Measurements from ENCODE around the gene ANXA1. TPM values are rescaled to one million over a fixed set of nuclear protein-coding genes. Genes with fewer than 3 reads are reported as not detected.
"Not testable (repeated sequence)": the region's sequence is repeated elsewhere in the genome, so short reads cannot be mapped to it uniquely, and the experiment has no call there.

ANXA1 gene
- total RNA-seq, 1 experiment from 2014 or later, result 192 TPM

- H3K9ac ChIP-seq (ENCODE audit: low read length); H3K9me2 ChIP-seq (replicated peaks; ENCODE audit: low read length); H3K4me2 ChIP-seq (ENCODE audit: low read length); BruUV-seq (replicated peaks); H3K79me2 ChIP-seq (ENCODE audit: low read length); H3F3A ChIP-seq (ENCODE audit: low read length, unreplicated experiment); H3K9me3 ChIP-seq (ENCODE audit: low read length); H3K27me3 ChIP-seq (ENCODE audit: low read length); H2AFZ ChIP-seq (ENCODE audit: low read length); H3K4me1 ChIP-seq (ENCODE audit: insufficient read depth, low read length); H3K27ac ChIP-seq (ENCODE audit: low read length); H4K20me1 ChIP-seq (ENCODE audit: low read length); H3K36me3 ChIP-seq (ENCODE audit: low read depth, low read length); H3K4me3 ChIP-seq (ENCODE audit: low read length): not testable (repeated sequence)
- intact Hi-C loops (cut with micrococcal nuclease), result loop anchor here (1.0 kb wide), 1 partner anchor 77 kb away; no protein-coding TSS in a partner anchor
- ChIA-PET CTCF (interaction anchor here (0.6 to 1.1 kb wide), 7 partner anchors 12 to 75 kb away, joined by 3 to 7 read pairs (median 3); no protein-coding TSS in a partner anchor), POLR2A (ENCODE audit: unreplicated experiment) (interaction anchor here (0.6 to 0.7 kb wide), 2 partner anchors 51 to 72 kb away, joined by 3 to 4 read pairs; no protein-coding TSS in a partner anchor)
- ATAC-seq (peak; percentile 61), DNase-seq (peak; percentile 69)
- TF ChIP-seq CTCF (conservative IDR thresholded peaks at IDR 0.05; ENCODE audit: low read depth, low read length), result peak; percentile 72
Measured at GRCh38 chr9:73107489-73108069, 44.1 kb upstream of the ANXA1 start.

- Histone ChIP-seq H3K4me1 (ENCODE audit: insufficient read depth, low read length) (peaks cover 21% of the 10 kb centered on the region), H3K9me2 (replicated peaks; ENCODE audit: low read length) (no peaks in the 10 kb centered on the region), H3K9ac (ENCODE audit: low read length) (no peak overlapping the region), H3K79me2 (ENCODE audit: low read length) (no peaks in the 10 kb centered on the region), H3K36me3 (ENCODE audit: low read depth, low read length) (no peaks in the 10 kb centered on the region), H3K27me3 (ENCODE audit: low read length) (no peaks in the 10 kb centered on the region), H2AFZ (ENCODE audit: low read length) (no peak overlapping the region), H3K4me3 (ENCODE audit: low read length) (no peak overlapping the region), H3K27ac (ENCODE audit: low read length) (no peak overlapping the region), H3K4me2 (ENCODE audit: low read length) (no peak overlapping the region), H3K9me3 (ENCODE audit: low read length) (no peaks in the 10 kb centered on the region), H3F3A (ENCODE audit: low read length, unreplicated experiment) (no peaks in the 10 kb centered on the region), H4K20me1 (ENCODE audit: low read length) (no peaks in the 10 kb centered on the region)
- ATAC-seq, result no peak
- DNase-seq, result no peak
- ChIA-PET CTCF (no interaction called here), POLR2A (ENCODE audit: unreplicated experiment) (no interaction called here)
- intact Hi-C loops (cut with micrococcal nuclease), result no loop called here
- no TSS peak for BruUV-seq (replicated peaks)
- no peak for TF ChIP-seq EZH2phosphoT487 (IDR thresholded peaks at IDR 0.05; ENCODE audit: borderline replicate concordance, low read length)
- no peak for TF ChIP-seq CTCF (conservative IDR thresholded peaks at IDR 0.05; ENCODE audit: low read depth, low read length)
- TF ChIP-seq EZH2 (IDR thresholded peaks at IDR 0.05; ENCODE audit: low read length, unreplicated experiment), result no peak
Measured at GRCh38 chr9:73114058-73114457, 37.6 kb upstream of the ANXA1 start.

- CTCF ChIA-PET, result no interaction called here
- no peak overlapping the region for H3K4me2 ChIP-seq (ENCODE audit: low read length)
- H4K20me1 ChIP-seq (ENCODE audit: low read length), result no peaks in the 10 kb centered on the region
- POLR2A ChIA-PET (ENCODE audit: unreplicated experiment), result no interaction called here
- H3K79me2 ChIP-seq (ENCODE audit: low read length), result no peaks in the 10 kb centered on the region
- peaks cover 22% of the 10 kb centered on the region for H3K4me1 ChIP-seq (ENCODE audit: insufficient read depth, low read length)
- TF ChIP-seq EZH2 (IDR thresholded peaks at IDR 0.05; ENCODE audit: low read length, unreplicated experiment), result no peak
- no peak for TF ChIP-seq CTCF (conservative IDR thresholded peaks at IDR 0.05; ENCODE audit: low read depth, low read length)
- TF ChIP-seq EZH2phosphoT487 (IDR thresholded peaks at IDR 0.05; ENCODE audit: borderline replicate concordance, low read length), result no peak
- ATAC-seq, result no peak
- H3K27me3 ChIP-seq (ENCODE audit: low read length), result no peaks in the 10 kb centered on the region
- no peak overlapping the region for H2AFZ ChIP-seq (ENCODE audit: low read length)
- H3K9me3 ChIP-seq (ENCODE audit: low read length), result no peaks in the 10 kb centered on the region
- intact Hi-C loops (cut with micrococcal nuclease), result no loop called here
- H3K36me3 ChIP-seq (ENCODE audit: low read depth, low read length), result no peaks in the 10 kb centered on the region
- H3K9me2 ChIP-seq (replicated peaks; ENCODE audit: low read length), result no peaks in the 10 kb centered on the region
- no TSS peak for BruUV-seq (replicated peaks)
- no peak overlapping the region for H3K9ac ChIP-seq (ENCODE audit: low read length)
- H3K4me3 ChIP-seq (ENCODE audit: low read length), result no peak overlapping the region
- no peak for DNase-seq
- H3F3A ChIP-seq (ENCODE audit: low read length, unreplicated experiment), result no peaks in the 10 kb centered on the region
- no peak overlapping the region for H3K27ac ChIP-seq (ENCODE audit: low read length)
Measured at GRCh38 chr9:73114958-73115357, 36.7 kb upstream of the ANXA1 start.

All from PC-3 (cell line).